OCI-LY7 (cell line): ENCODE measurements around the gene MTG1. TPM values are rescaled to one million over a fixed set of nuclear protein-coding genes. Genes with fewer than 3 reads are reported as not detected.

Experiments
- BruUV-seq: library from RNA; stranded (reverse); fragments of 400-500 nt; replicated peaks from 2 replicates; lab custom pipeline; 2021; lab: Mats Ljungman, UMichigan
- CTCF ChIA-PET: fragments of 300-600 bp; sonication (Branson Sonifier 250); formaldehyde crosslinking; loops from one replicate; lab custom pipeline; 2022; ENCODE audit warnings: antibody characterized with exemption; ENCODE audit not compliant: unreplicated experiment; lab: Charles Lee
- POLR2A ChIA-PET: fragments of 300-600 bp; sonication (Branson Sonifier 250); formaldehyde crosslinking; loops from one replicate; lab custom pipeline; 2022; ENCODE audit warnings: antibody characterized with exemption; lab: Charles Lee
- DNase-seq: peaks from one replicate; pipeline ENCODE4 v3.0.0-alpha.2; 2015; ENCODE audit warnings: low spot score
- H2AFZ ChIP-seq: fragments of 200-600 bp; sonication (generic), shearing (Covaris generic); 2 replicates; pipeline ENCODE4 v1.6.1; 2014; ENCODE audit warnings: mild to moderate bottlenecking, antibody characterized with exemption, low read length, moderate library complexity
- H3K27ac ChIP-seq: fragments of 200-600 bp; sonication (generic); 2 replicates; pipeline ENCODE4 v1.5.1; 2014; ENCODE audit warnings: mixed run types, low read depth, mild to moderate bottlenecking, moderate library complexity, low read length, inconsistent platforms; ENCODE audit not compliant: poor library complexity, severe bottlenecking
- H3K36me3 ChIP-seq: fragments of 200-600 bp; sonication (generic); 2 replicates; pipeline ENCODE4 v1.6.1; 2014; ENCODE audit warnings: mild to moderate bottlenecking, antibody characterized with exemption, low read length, moderate library complexity, mixed read lengths; ENCODE audit not compliant: insufficient read depth
- H3K4me1 ChIP-seq: fragments of 200-600 bp; sonication (generic); 2 replicates; pipeline ENCODE4 v1.5.1; 2014; ENCODE audit warnings: mild to moderate bottlenecking, low read length; ENCODE audit not compliant: insufficient read depth, poor library complexity, severe bottlenecking
- H3K4me2 ChIP-seq: fragments of 200-600 bp; sonication (generic); 2 replicates; pipeline ENCODE4 v1.6.1; 2014; ENCODE audit warnings: mild to moderate bottlenecking, low read length
- H3K4me3 ChIP-seq: fragments of 200-600 bp; sonication (generic); 2 replicates; pipeline ENCODE4 v1.5.1; 2014; ENCODE audit warnings: mild to moderate bottlenecking, low read depth, low read length; ENCODE audit not compliant: poor library complexity, severe bottlenecking
- H3K79me2 ChIP-seq: fragments of 200-600 bp; sonication (generic); 2 replicates; pipeline ENCODE4 v1.6.1; 2016; ENCODE audit warnings: low read depth, mild to moderate bottlenecking, low read length, moderate library complexity, mixed read lengths; ENCODE audit not compliant: insufficient read depth
- H3K9me2 ChIP-seq: fragments of 200-600 bp; sonication (generic); 2 replicates; pipeline ENCODE4 v1.6.1; 2016; ENCODE audit warnings: mild to moderate bottlenecking, low read length, mixed read lengths; ENCODE audit not compliant: insufficient read depth
- H3K9me3 ChIP-seq: fragments of 200-600 bp; sonication (generic); 2 replicates; pipeline ENCODE4 v1.6.1; 2014; ENCODE audit warnings: mild to moderate bottlenecking, mixed run types, low read length, mixed read lengths
- H4K20me1 ChIP-seq: fragments of 200-600 bp; sonication (generic); 2 replicates; pipeline ENCODE4 v1.6.1; 2014; ENCODE audit warnings: mild to moderate bottlenecking, antibody characterized with exemption, low read length, moderate library complexity, mixed read lengths; ENCODE audit not compliant: insufficient read depth
- EZH2phosphoT487 ChIP-seq: fragments of 200-600 bp; sonication (generic); IDR thresholded peaks from 2 replicates; pipeline ENCODE4 v1.6.1; 2018; ENCODE audit warnings: low read depth, borderline replicate concordance, mild to moderate bottlenecking, mixed run types, antibody characterized with exemption, low read length, moderate library complexity, mixed read lengths
- intact Hi-C: fragments of 100-400 bp; cut with micrococcal nuclease; formaldehyde crosslinking; loops from one replicate; pipeline ENCODE4 v1.10.0; 2022; ENCODE audit not compliant: unreplicated experiment
- total RNA-seq, 2 experiments: library from RNA; depleted of rRNA in 1 of 2; stranded (reverse); fragments of >200 nt in 1 of 2; shearing (Covaris generic) in 1 of 2; gene quantifications; 2 replicates each; pipeline ENCODE4 v1.2.3, GENCODE V29; 2014 to 2022
- TF ChIP-seq, protein P1 (sequence below): fragments of 200-600 bp; sonication (generic); conservative IDR thresholded peaks from 2 replicates; pipeline ENCODE4 v1.5.1; 2014; ENCODE audit warnings: mild to moderate bottlenecking, antibody characterized with exemption, low read length, moderate library complexity, mixed read lengths

The MTG1 gene
- total RNA-seq, 2 experiments from 2014 or later = 85.6 to 101 TPM

DNA sequence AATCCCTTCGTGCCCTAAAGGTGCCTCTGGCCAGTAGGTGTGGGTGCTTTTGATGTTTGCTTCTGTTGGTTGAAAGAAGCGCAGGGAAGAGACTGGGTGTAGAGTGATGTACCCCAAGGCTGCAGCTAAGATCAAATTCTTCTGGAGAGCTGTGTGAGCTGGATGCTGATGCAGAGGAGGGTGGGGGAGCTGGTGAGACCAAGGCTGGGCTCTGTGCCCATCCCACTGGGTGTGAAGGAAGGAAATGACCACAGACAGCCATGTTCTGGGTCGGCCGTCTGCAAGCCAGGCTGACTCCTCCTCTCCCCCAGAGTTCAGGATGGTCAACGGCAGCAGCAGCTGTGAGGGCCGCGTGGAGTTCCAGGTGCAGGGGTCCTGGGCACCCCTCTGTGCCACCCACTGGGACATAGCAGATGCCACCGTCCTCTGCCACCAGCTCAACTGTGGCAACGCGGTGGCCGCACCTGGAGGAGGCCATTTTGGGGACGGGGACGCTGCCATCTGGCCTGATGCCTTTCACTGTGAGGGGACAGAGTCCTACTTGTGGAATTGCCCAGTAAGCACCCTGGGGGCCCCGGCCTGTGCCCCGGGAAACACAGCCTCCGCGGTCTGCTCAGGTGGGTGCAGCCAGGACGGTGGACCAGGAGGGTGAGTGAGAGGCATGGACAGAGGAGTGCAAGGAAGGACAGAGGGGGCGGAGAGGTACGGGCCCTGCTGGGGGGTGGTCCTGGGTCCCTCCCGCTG is 64.9 kb downstream of the MTG1 start:
- H3K4me1 ChIP-seq = no peaks in the 10 kb centered on the region
- CTCF ChIA-PET = no interaction called here
- intact Hi-C loops = no loop called here
- no peak overlapping the region for H3K4me3 ChIP-seq
- H3K9me3 ChIP-seq = no peaks in the 10 kb centered on the region
- TF ChIP-seq, protein P1, sequence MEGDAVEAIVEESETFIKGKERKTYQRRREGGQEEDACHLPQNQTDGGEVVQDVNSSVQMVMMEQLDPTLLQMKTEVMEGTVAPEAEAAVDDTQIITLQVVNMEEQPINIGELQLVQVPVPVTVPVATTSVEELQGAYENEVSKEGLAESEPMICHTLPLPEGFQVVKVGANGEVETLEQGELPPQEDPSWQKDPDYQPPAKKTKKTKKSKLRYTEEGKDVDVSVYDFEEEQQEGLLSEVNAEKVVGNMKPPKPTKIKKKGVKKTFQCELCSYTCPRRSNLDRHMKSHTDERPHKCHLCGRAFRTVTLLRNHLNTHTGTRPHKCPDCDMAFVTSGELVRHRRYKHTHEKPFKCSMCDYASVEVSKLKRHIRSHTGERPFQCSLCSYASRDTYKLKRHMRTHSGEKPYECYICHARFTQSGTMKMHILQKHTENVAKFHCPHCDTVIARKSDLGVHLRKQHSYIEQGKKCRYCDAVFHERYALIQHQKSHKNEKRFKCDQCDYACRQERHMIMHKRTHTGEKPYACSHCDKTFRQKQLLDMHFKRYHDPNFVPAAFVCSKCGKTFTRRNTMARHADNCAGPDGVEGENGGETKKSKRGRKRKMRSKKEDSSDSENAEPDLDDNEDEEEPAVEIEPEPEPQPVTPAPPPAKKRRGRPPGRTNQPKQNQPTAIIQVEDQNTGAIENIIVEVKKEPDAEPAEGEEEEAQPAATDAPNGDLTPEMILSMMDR = no peak
- TF ChIP-seq EZH2phosphoT487 = no peak
- no peaks in the 10 kb centered on the region for H4K20me1 ChIP-seq
- no peaks in the 10 kb centered on the region for H3K36me3 ChIP-seq
- no peak overlapping the region for H3K4me2 ChIP-seq
- no peaks in the 10 kb centered on the region for H3K9me2 ChIP-seq
- H3K27ac ChIP-seq = no peak overlapping the region
- no peak overlapping the region for H2AFZ ChIP-seq
- POLR2A ChIA-PET = no interaction called here
- H3K79me2 ChIP-seq = no peaks in the 10 kb centered on the region
- BruUV-seq = no TSS peak
- no peak for DNase-seq

DNA sequence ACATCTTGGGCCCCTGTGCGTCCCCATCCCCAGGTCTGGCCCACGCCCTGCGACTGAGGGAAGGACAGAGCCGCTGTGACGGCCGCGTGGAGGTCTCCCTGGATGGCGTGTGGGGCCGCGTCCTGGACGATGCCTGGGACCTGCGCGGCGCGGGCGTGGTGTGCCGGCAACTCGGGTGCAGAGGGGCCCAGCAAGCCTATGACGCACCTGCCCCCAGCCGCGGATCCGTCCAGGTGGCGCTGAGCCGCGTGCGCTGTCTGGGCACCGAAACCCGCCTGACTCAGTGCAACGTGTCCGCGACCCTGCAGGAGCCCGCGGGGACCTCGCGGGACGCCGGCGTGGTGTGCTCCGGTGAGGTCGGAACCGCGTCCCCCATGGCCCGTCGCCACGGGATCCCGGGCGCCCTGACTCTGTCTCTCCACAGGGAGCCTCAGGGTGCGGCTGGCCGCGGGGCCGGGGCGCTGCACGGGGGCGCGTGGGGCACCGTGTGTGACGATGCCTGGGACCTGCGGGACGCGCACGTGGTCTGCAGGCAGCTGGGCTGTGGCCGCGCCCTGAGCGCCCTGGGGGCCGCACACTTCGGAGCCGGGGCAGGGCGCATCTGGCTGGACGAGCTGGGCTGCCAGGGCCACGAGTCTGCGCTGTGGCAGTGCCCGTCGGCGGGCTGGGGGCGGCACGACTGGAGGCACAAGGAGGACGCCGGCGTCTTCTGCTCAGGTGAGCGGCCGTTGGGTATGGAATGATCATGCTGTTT is 65.7 kb downstream of the MTG1 start:
- no peaks in the 10 kb centered on the region for H3K79me2 ChIP-seq
- H3K4me3 ChIP-seq = no peak overlapping the region
- BruUV-seq = no TSS peak
- no peak overlapping the region for H3K4me2 ChIP-seq
- no peaks in the 10 kb centered on the region for H4K20me1 ChIP-seq
- no peaks in the 10 kb centered on the region for H3K36me3 ChIP-seq
- POLR2A ChIA-PET = no interaction called here
- intact Hi-C loops = loop anchor here (10.0 kb wide), 1 partner anchor 965 kb away; no protein-coding TSS in a partner anchor
- CTCF ChIA-PET = no interaction called here
- no peaks in the 10 kb centered on the region for H3K4me1 ChIP-seq
- H3K27ac ChIP-seq = no peak overlapping the region
- no peaks in the 10 kb centered on the region for H3K9me2 ChIP-seq
- no peak for DNase-seq
- no peak overlapping the region for H2AFZ ChIP-seq
- TF ChIP-seq, protein P1 = no peak
- no peak for TF ChIP-seq EZH2phosphoT487
- H3K9me3 ChIP-seq = no peaks in the 10 kb centered on the region
